ENCODE measurements around the gene ABTB2. TPM values are rescaled to one million over a fixed set of nuclear protein-coding genes. Genes with fewer than 3 reads are reported as not detected.

ABTB2 gene
- total and polyA plus RNA-seq, 9 of the 15 experiments (the other 6 are each of a cell fraction or from before 2014, with no cell fraction given) = 0.03 to 0.18 (median 0.12) TPM; not detected in 2

DNA sequence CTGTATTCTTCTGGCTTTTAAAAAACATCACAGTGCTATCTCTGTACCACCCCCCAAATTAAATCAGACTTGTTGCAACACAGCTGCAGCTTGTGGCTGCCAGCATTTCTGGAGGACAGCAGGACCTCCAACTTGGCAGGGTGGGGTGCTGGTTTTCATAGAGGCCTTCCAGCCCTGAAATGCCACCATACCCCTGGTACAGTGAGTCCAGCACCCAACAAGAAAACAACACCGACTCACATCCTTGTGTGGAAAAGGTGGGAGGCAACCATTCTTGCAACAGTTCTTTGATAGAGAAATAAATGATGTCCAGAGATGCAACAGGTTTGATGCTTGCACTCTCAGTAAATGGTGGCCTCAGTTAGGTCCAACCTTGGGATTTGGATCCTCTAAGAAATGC, 96.0 kb downstream of the ABTB2 start:
- Histone ChIP-seq H3K27ac (ENCODE audit: extremely low read depth, low read depth, low read length) (no peak overlapping the region), H3K9ac (ENCODE audit: insufficient read depth in 1 of 2, low read depth in 2 of 2, low read length in 2 of 2) (no peak overlapping the region)
- POLR2A ChIA-PET = interaction anchor here (0.6 to 0.9 kb wide), 2 partner anchors 25 to 32 kb away, joined by 3 read pairs; no protein-coding TSS in a partner anchor
- TF ChIP-seq FOXJ2 (tag; IDR thresholded peaks at IDR 0.05) (no peak), TCFL5 (CRISPR knock-in tag; conservative IDR thresholded peaks at IDR 0.05) (no peak), RBM22 (IDR thresholded peaks at IDR 0.05; ENCODE audit: low read depth, low read length, poor library complexity, severe bottlenecking) (no peak), ZNF431 (CRISPR knock-in tag; IDR thresholded peaks at IDR 0.05) (no peak), SMARCC2 (IDR thresholded peaks at IDR 0.05; ENCODE audit: low read depth) (no peak), ZNF140 (CRISPR knock-in tag; IDR thresholded peaks at IDR 0.05) (no peak), PTRF (tag; IDR thresholded peaks at IDR 0.05) (no peak), ZSCAN29 (IDR thresholded peaks at IDR 0.05) (no peak)
- TF ChIP-seq, protein P1, sequence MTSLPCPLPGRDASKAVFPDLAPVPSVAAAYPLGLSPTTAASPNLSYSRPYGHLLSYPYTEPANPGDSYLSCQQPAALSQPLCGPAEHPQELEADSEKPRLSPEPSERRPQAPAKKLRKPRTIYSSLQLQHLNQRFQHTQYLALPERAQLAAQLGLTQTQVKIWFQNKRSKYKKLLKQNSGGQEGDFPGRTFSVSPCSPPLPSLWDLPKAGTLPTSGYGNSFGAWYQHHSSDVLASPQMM (CRISPR knock-in tag; IDR thresholded peaks at IDR 0.05) = no peak
- TF ChIP-seq, protein P2, sequence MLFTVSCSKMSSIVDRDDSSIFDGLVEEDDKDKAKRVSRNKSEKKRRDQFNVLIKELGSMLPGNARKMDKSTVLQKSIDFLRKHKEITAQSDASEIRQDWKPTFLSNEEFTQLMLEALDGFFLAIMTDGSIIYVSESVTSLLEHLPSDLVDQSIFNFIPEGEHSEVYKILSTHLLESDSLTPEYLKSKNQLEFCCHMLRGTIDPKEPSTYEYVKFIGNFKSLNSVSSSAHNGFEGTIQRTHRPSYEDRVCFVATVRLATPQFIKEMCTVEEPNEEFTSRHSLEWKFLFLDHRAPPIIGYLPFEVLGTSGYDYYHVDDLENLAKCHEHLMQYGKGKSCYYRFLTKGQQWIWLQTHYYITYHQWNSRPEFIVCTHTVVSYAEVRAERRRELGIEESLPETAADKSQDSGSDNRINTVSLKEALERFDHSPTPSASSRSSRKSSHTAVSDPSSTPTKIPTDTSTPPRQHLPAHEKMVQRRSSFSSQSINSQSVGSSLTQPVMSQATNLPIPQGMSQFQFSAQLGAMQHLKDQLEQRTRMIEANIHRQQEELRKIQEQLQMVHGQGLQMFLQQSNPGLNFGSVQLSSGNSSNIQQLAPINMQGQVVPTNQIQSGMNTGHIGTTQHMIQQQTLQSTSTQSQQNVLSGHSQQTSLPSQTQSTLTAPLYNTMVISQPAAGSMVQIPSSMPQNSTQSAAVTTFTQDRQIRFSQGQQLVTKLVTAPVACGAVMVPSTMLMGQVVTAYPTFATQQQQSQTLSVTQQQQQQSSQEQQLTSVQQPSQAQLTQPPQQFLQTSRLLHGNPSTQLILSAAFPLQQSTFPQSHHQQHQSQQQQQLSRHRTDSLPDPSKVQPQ (CRISPR knock-in tag; IDR thresholded peaks at IDR 0.05; ENCODE audit: borderline replicate concordance) = no peak
- TF ChIP-seq, protein P3, sequence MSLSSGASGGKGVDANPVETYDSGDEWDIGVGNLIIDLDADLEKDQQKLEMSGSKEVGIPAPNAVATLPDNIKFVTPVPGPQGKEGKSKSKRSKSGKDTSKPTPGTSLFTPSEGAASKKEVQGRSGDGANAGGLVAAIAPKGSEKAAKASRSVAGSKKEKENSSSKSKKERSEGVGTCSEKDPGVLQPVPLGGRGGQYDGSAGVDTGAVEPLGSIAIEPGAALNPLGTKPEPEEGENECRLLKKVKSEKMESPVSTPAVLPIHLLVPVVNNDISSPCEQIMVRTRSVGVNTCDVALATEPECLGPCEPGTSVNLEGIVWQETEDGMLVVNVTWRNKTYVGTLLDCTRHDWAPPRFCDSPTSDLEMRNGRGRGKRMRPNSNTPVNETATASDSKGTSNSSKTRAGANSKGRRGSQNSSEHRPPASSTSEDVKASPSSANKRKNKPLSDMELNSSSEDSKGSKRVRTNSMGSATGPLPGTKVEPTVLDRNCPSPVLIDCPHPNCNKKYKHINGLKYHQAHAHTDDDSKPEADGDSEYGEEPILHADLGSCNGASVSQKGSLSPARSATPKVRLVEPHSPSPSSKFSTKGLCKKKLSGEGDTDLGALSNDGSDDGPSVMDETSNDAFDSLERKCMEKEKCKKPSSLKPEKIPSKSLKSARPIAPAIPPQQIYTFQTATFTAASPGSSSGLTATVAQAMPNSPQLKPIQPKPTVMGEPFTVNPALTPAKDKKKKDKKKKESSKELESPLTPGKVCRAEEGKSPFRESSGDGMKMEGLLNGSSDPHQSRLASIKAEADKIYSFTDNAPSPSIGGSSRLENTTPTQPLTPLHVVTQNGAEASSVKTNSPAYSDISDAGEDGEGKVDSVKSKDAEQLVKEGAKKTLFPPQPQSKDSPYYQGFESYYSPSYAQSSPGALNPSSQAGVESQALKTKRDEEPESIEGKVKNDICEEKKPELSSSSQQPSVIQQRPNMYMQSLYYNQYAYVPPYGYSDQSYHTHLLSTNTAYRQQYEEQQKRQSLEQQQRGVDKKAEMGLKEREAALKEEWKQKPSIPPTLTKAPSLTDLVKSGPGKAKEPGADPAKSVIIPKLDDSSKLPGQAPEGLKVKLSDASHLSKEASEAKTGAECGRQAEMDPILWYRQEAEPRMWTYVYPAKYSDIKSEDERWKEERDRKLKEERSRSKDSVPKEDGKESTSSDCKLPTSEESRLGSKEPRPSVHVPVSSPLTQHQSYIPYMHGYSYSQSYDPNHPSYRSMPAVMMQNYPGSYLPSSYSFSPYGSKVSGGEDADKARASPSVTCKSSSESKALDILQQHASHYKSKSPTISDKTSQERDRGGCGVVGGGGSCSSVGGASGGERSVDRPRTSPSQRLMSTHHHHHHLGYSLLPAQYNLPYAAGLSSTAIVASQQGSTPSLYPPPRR (CRISPR knock-in tag; IDR thresholded peaks at IDR 0.05; ENCODE audit: borderline replicate concordance) = no peak
- TF ChIP-seq, protein P4, sequence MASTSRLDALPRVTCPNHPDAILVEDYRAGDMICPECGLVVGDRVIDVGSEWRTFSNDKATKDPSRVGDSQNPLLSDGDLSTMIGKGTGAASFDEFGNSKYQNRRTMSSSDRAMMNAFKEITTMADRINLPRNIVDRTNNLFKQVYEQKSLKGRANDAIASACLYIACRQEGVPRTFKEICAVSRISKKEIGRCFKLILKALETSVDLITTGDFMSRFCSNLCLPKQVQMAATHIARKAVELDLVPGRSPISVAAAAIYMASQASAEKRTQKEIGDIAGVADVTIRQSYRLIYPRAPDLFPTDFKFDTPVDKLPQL (IDR thresholded peaks at IDR 0.05; ENCODE audit: extremely low read depth, insufficient read length) = no peak

More for the DNA sequence above, 96.0 kb downstream of the ABTB2 start:
- in situ Hi-C loops (cut with MboI) = no loop called here
- no TSS peak for BruUV-seq (replicated peaks)
- H3K36me3 ChIP-seq (ENCODE audit: control insufficient read depth, insufficient read depth, low read length) = no peaks in the 10 kb centered on the region
- H3K9me1 ChIP-seq (ENCODE audit: control insufficient read depth, insufficient read depth, low read length) = peaks cover 4% of the 10 kb centered on the region
- no peak overlapping the region for H3K4me2 ChIP-seq (ENCODE audit: insufficient read depth, low read length)
- ATAC-seq (no peak), FAIRE-seq (no peak), DNase-seq (ENCODE audit: extremely low read depth in 1 of 4, low spot score in 3 of 4) (no peak)
- intact Hi-C loops (cut with micrococcal nuclease) = no loop called here
- WGBS (ENCODE audit: insufficient coverage, low coverage, missing lambda C conversion rate) = 0% methylated on average over 1 of the region's 1 CpG
- H3K27me3 ChIP-seq (ENCODE audit: control insufficient read depth in 2 of 2, insufficient read depth in 2 of 2, low read length in 2 of 2) = peaks cover 15 to 50% of the 10 kb centered on the region in 2 experiments; a peak in 3 of 5 replicates
- H3K4me3 ChIP-seq = no peak overlapping the region
- H3K4me1 ChIP-seq (replicated peaks in 1 of 2; ENCODE audit: control insufficient read depth in 2 of 2, insufficient read depth in 2 of 2, low read length in 2 of 2) = peaks cover 0 to 4% of the 10 kb centered on the region in 2 experiments; a peak in 2 of 5 replicates
- no peak overlapping the region for H2AFZ ChIP-seq (ENCODE audit: low read depth, low read length)
- H4K20me1 ChIP-seq (replicated peaks; ENCODE audit: control insufficient read depth, insufficient read depth, low read length) = no peaks in the 10 kb centered on the region
- no peaks in the 10 kb centered on the region for H3K9me3 ChIP-seq (replicated peaks; ENCODE audit: control insufficient read depth, insufficient read depth, low read depth, low read length)
- H3K79me2 ChIP-seq (ENCODE audit: control insufficient read depth, insufficient read depth, low read length) = no peaks in the 10 kb centered on the region
- CTCF ChIA-PET (ENCODE audit: low intra/inter-chr PET ratio) = no interaction called here

Measured in K562 (cell line).